GDM1 (cell line): ENCODE measurements around the gene HES6.
"Not testable (repeated sequence)": the region's sequence is repeated elsewhere in the genome, so short reads cannot be mapped to it uniquely, and the experiment has no call there.

ENCODE experiments used
- DNase-seq: peaks from one replicate; lab custom pipeline; 2025; lab: John Stamatoyannopoulos, UW

HES6 gene

GRCh38 chr2:238272156-238272555, 32.3 kb upstream of the HES6 start:
- DNase-seq, result no peak

- DNase-seq, result not testable (repeated sequence)
Measured at GRCh38 chr2:238271686-238272085, 31.8 kb upstream of the HES6 start.

- DNase-seq, result no peak
Measured at GRCh38 chr2:238271061-238271554, 31.3 kb upstream of the HES6 start.

- no peak for DNase-seq
Measured at GRCh38 chr2:238270606-238271005, 30.8 kb upstream of the HES6 start.

- no peak for DNase-seq
Measured at GRCh38 chr2:238269741-238270140, 29.9 kb upstream of the HES6 start.

GRCh38 chr2:238267884-238268680, 28.2 kb upstream of the HES6 start:
- DNase-seq, result no peak

GRCh38 chr2:238267341-238267710, 27.5 kb upstream of the HES6 start:
- DNase-seq, result no peak

GRCh38 chr2:238265605-238266004, 25.8 kb upstream of the HES6 start:
- DNase-seq, result no peak

- DNase-seq, result no peak
Measured at GRCh38 chr2:238264072-238264460, 24.2 kb upstream of the HES6 start.

- peak; percentile 73 for DNase-seq
Measured at GRCh38 chr2:238263204-238264071, 23.6 kb upstream of the HES6 start.

- no peak for DNase-seq
Measured at GRCh38 chr2:238262496-238263122, 22.8 kb upstream of the HES6 start.

GRCh38 chr2:238261718-238262375, 22.0 kb upstream of the HES6 start:
- DNase-seq, result no peak

GRCh38 chr2:238260883-238261282, 21.0 kb upstream of the HES6 start:
- DNase-seq, result no peak

GRCh38 chr2:238259061-238260020, 19.5 kb upstream of the HES6 start:
- DNase-seq, result no peak

GRCh38 chr2:238257786-238258700, 18.2 kb upstream of the HES6 start:
- no peak for DNase-seq

- peak; percentile 12 for DNase-seq
Measured at GRCh38 chr2:238256594-238257104, 16.8 kb upstream of the HES6 start.

- DNase-seq, result no peak
Measured at GRCh38 chr2:238256111-238256510, 16.3 kb upstream of the HES6 start.

- no peak for DNase-seq
Measured at GRCh38 chr2:238255636-238256035, 15.8 kb upstream of the HES6 start.

GRCh38 chr2:238255151-238255551, 15.3 kb upstream of the HES6 start:
- DNase-seq, result no peak
